Measurements from ENCODE around the gene NGEF. TPM values are rescaled to one million over a fixed set of nuclear protein-coding genes. Genes with fewer than 3 reads are reported as not detected.

NGEF gene
- total RNA-seq, 4 donors from 2014 or later = 46.1 to 105 (median 68.8) TPM

GRCh38 chr2:233010569-233011267 is 2.3 kb downstream of the NGEF start:
- intact Hi-C loops (cut with DNase I; ENCODE audit: low total_unique reads) = no loop called here
- Histone ChIP-seq H3K4me3 (no peak overlapping the region), H3K9me3 (no peaks in the 10 kb centered on the region)

GRCh38 chr2:233009661-233010060 is 3.4 kb downstream of the NGEF start:
- DNase-seq = no peak
- H3K27me3 ChIP-seq = no peaks in the 10 kb centered on the region
- intact Hi-C loops (cut with DNase I; ENCODE audit: low total_unique reads) = no loop called here
- WGBS, 2 donors (ENCODE audit: low coverage in 1 of 2) = 88 to 100% methylated on average over 1 to 3 of the region's 3 CpGs
- in situ Hi-C loops (cut with MboI; ENCODE audit: low pct_ligation_motif_present in 1 of 4, low pct_unique_long_range_greater_than_20kb in 1 of 4, low sequenced_read_pairs in 3 of 4) = no loop called here
- no peaks in the 10 kb centered on the region for H3K36me3 ChIP-seq
- peaks cover 0 to 17% (median 2%) of the 10 kb centered on the region in 4 donors for H3K4me1 ChIP-seq
- H3K4me3 ChIP-seq = no peak overlapping the region
- H3K27ac ChIP-seq = no peak overlapping the region
- TF ChIP-seq POLR2A (IDR thresholded peaks at IDR 0.05) = no peak
- no peak for TF ChIP-seq CTCF (IDR thresholded peaks at IDR 0.05)
- no peak for TF ChIP-seq POLR2AphosphoS5 (IDR thresholded peaks at IDR 0.05)
- TF ChIP-seq EP300 (IDR thresholded peaks at IDR 0.05; ENCODE audit: low read depth) = no peak
- H3K9me3 ChIP-seq = no peaks in the 10 kb centered on the region

More at GRCh38 chr2:233010569-233011267, 2.3 kb downstream of the NGEF start:
- peaks cover 0 to 17% (median 2%) of the 10 kb centered on the region in 4 donors for H3K4me1 ChIP-seq
- no peak for TF ChIP-seq POLR2AphosphoS5 (IDR thresholded peaks at IDR 0.05)
- TF ChIP-seq EP300 (IDR thresholded peaks at IDR 0.05; ENCODE audit: low read depth) = no peak
- no peak for TF ChIP-seq POLR2A (IDR thresholded peaks at IDR 0.05)
- TF ChIP-seq CTCF (IDR thresholded peaks at IDR 0.05) = no peak
- no peaks in the 10 kb centered on the region for H3K27me3 ChIP-seq
- no peak overlapping the region for H3K27ac ChIP-seq
- in situ Hi-C loops (cut with MboI; ENCODE audit: low pct_ligation_motif_present in 1 of 4, low pct_unique_long_range_greater_than_20kb in 1 of 4, low sequenced_read_pairs in 3 of 4) = no loop called here
- no peaks in the 10 kb centered on the region for H3K36me3 ChIP-seq
- DNase-seq = no peak
- WGBS, 2 donors (ENCODE audit: low coverage in 1 of 2) = 81% methylated on average over 9 of the region's 9 CpGs; no CpG with 5 or more reads in 1 of the 2 donors

- 63 to 75% methylated on average over 1 to 3 of the region's 3 CpGs for WGBS, 2 donors (ENCODE audit: low coverage in 1 of 2)
- Histone ChIP-seq H3K4me1 (peaks cover 0 to 13% (median 0%) of the 10 kb centered on the region in 4 donors), H3K27ac (no peak overlapping the region), H3K36me3 (no peaks in the 10 kb centered on the region), H3K4me3 (no peak overlapping the region), H3K9me3 (no peaks in the 10 kb centered on the region), H3K27me3 (no peaks in the 10 kb centered on the region)
- no peak for DNase-seq
- TF ChIP-seq POLR2A (IDR thresholded peaks at IDR 0.05) (no peak), EP300 (IDR thresholded peaks at IDR 0.05; ENCODE audit: low read depth) (no peak), POLR2AphosphoS5 (IDR thresholded peaks at IDR 0.05) (no peak)
- intact Hi-C loops (cut with DNase I; ENCODE audit: low total_unique reads) (no loop called here), in situ Hi-C loops (cut with MboI; ENCODE audit: low pct_ligation_motif_present in 1 of 4, low pct_unique_long_range_greater_than_20kb in 1 of 4, low sequenced_read_pairs in 3 of 4) (no loop called here)
These were observed 5.3 kb downstream of the NGEF start for GRCh38 chr2:233007739-233008138.

GRCh38 chr2:233007270-233007669 is 5.8 kb downstream of the NGEF start:
- no peak for TF ChIP-seq POLR2AphosphoS5 (IDR thresholded peaks at IDR 0.05)
- TF ChIP-seq CTCF (IDR thresholded peaks at IDR 0.05) = no peak
- intact Hi-C loops (cut with DNase I; ENCODE audit: low total_unique reads) (no loop called here), in situ Hi-C loops (cut with MboI; ENCODE audit: low pct_ligation_motif_present in 1 of 4, low pct_unique_long_range_greater_than_20kb in 1 of 4, low sequenced_read_pairs in 3 of 4) (no loop called here)
- no peaks in the 10 kb centered on the region for H3K9me3 ChIP-seq
- no peak for DNase-seq
- no peak overlapping the region for H3K27ac ChIP-seq
- H3K36me3 ChIP-seq = no peaks in the 10 kb centered on the region
- H3K4me3 ChIP-seq = no peak overlapping the region
- whole genome bisulfite sequencing, 2 donors (ENCODE audit: low coverage in 1 of 2) = 61 to 88% methylated on average over 3 to 7 of the region's 7 CpGs
- no peaks in the 10 kb centered on the region for H3K27me3 ChIP-seq
- peaks cover 0 to 13% (median 0%) of the 10 kb centered on the region in 4 donors for H3K4me1 ChIP-seq

Measured in transverse colon (tissue), 4 donors.